Measurements from ENCODE around the gene IFITM1.
"Not testable (repeated sequence)": the region's sequence is repeated elsewhere in the genome, so short reads cannot be mapped to it uniquely, and the experiment has no call there.

IFITM1 gene

GRCh38 chr11:350033-350722, 36.3 kb downstream of the IFITM1 start:
- DNase-seq: not testable (repeated sequence)

GRCh38 chr11:350723-351255, 36.9 kb downstream of the IFITM1 start:
- peak; percentile 67 for DNase-seq

GRCh38 chr11:351411-351810, 37.6 kb downstream of the IFITM1 start:
- DNase-seq: no peak

GRCh38 chr11:352456-353031, 38.7 kb downstream of the IFITM1 start:
- no peak for DNase-seq

GRCh38 chr11:353179-353873, 39.5 kb downstream of the IFITM1 start:
- no peak for DNase-seq

GRCh38 chr11:355581-356458, 42.0 kb downstream of the IFITM1 start:
- DNase-seq: peak; percentile 74

GRCh38 chr11:356610-357009, 42.8 kb downstream of the IFITM1 start:
- DNase-seq: no peak

GRCh38 chr11:357582-357981, 43.7 kb downstream of the IFITM1 start:
- no peak for DNase-seq

GRCh38 chr11:358129-358800, 44.4 kb downstream of the IFITM1 start:
- DNase-seq: no peak

- DNase-seq: no peak
These were observed 45.4 kb downstream of the IFITM1 start for GRCh38 chr11:359181-359714.

GRCh38 chr11:360326-361280, 46.8 kb downstream of the IFITM1 start:
- DNase-seq: no peak

GRCh38 chr11:362642-363442, 49.0 kb downstream of the IFITM1 start:
- DNase-seq: no peak

GRCh38 chr11:363443-363805, 49.6 kb downstream of the IFITM1 start:
- not testable (repeated sequence) for DNase-seq

- DNase-seq: no peak
These were observed 50.3 kb downstream of the IFITM1 start for GRCh38 chr11:363948-364761.
